ENCODE measurements around the gene CIB2.
A peak's percentile ranks its signal among the peaks of the same experiment; 100 is the strongest.

The CIB2 gene

DNA sequence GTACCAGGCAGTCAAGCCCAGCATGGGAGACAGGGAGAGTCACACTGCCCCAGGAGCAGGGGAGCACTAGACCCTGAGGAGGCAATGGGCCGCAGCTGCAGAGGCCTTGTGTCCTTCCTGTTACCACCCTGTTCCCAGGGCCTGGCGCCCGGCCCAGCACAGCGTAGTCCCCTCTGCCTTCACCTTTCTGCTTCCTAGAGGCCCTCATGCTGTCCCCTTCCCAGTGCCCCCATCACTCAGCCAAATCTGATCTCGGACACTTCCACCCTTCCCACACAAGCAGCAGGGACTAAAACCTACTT is 46.8 kb downstream of the CIB2 start:
- Histone ChIP-seq H3K4me1 (ENCODE audit: control insufficient read depth in 2 of 2, insufficient read depth in 1 of 2, low read depth in 1 of 2, low read length in 2 of 2) (peaks cover 0 to 3% of the 10 kb centered on the region in 2 donors), H3K4me2 (ENCODE audit: insufficient read depth, low read length, poor library complexity, severe bottlenecking) (no peak overlapping the region), H3K27me3 (ENCODE audit: control insufficient read depth in 3 of 3, insufficient read depth in 3 of 3, low read depth in 1 of 3, low read length in 3 of 3) (peaks cover 0 to 33% (median 2%) of the 10 kb centered on the region in 3 experiments), H3K14ac (ENCODE audit: low read length) (no peak overlapping the region), H3K4ac (ENCODE audit: low read length) (no peak overlapping the region), H2BK5ac (ENCODE audit: low read length) (no peak overlapping the region), H3K23ac (ENCODE audit: low read depth, low read length, poor library complexity) (no peak overlapping the region), H3K27ac (replicated peaks; ENCODE audit: low read length) (no peak overlapping the region), H2AFZ (ENCODE audit: low read length) (no peak overlapping the region), H3K18ac (ENCODE audit: low read length) (no peak overlapping the region), H3K79me1 (ENCODE audit: low read depth, low read length) (no peaks in the 10 kb centered on the region), H2BK120ac (ENCODE audit: low read depth, low read length) (no peak overlapping the region), H3K36me3 (replicated peaks in 1 of 2; ENCODE audit: control insufficient read depth in 2 of 2, insufficient read depth in 2 of 2, low read length in 2 of 2) (no peaks in the 10 kb centered on the region), H2BK15ac (ENCODE audit: low read length) (no peak overlapping the region), H4K91ac (ENCODE audit: low read depth, low read length, poor library complexity) (no peak overlapping the region), H3K4me3 (ENCODE audit: low read length in 2 of 2) (no peak overlapping the region), H2AK5ac (ENCODE audit: low read depth, low read length) (no peak overlapping the region), H2BK12ac (ENCODE audit: low read length) (no peak overlapping the region), H3K9ac (ENCODE audit: low read depth, low read length, poor library complexity) (no peak overlapping the region), H3K9me3 (replicated peaks in 1 of 2; ENCODE audit: control insufficient read depth in 2 of 2, insufficient read depth in 1 of 2, low read depth in 1 of 2, low read length in 2 of 2) (no peaks in the 10 kb centered on the region), H4K8ac (ENCODE audit: low read depth, low read length) (no peak overlapping the region)
- DNase-seq (ENCODE audit: low spot score): no peak
- no CpG with 5 or more reads among the region's 5 CpGs for WGBS, 2 donors (ENCODE audit: extremely low coverage in 2 of 2, insufficient read length in 2 of 2, insufficient replicate concordance in 1 of 2)

DNA sequence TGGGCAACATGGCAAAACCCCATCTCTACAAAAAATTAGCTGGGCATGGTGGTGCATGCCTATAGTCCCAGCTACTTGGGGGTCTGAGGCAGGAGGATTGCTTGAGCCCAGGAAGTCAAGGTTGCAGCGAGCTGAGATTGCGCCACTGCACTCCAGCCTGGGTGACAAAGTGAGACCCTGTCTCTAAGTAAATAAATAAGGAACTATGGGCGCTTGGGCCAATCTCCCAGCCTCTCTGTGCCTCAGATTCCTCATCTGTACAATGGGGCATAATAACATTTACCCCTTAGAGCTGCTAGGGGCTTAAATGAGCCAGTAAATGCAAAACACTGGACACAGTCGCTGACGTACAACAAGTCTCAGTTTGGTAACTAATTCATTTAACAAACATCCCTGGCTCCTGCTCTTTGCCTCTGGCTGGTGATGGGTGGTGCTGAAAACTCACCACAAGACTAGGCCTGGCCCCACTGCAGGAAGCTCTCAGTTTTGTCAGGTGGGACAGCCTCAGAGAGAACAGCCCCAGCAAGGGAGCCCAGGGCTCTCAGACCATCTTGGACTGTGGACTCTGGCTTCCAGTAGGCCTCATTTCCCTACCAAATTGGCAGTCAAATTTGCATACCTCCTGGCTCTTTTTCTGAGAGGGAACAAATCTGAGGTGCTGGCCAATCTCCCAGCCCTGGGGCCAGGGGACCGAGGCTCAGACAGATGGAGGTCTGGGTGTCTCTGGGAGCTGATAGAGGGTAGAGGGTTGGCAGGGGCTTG is 47.4 kb downstream of the CIB2 start:
- no peaks in the 10 kb centered on the region for H3K79me1 ChIP-seq (ENCODE audit: low read depth, low read length)
- H2BK5ac ChIP-seq (ENCODE audit: low read length): no peak overlapping the region
- no peak overlapping the region for H3K9ac ChIP-seq (ENCODE audit: low read depth, low read length, poor library complexity)
- no peak overlapping the region for H2BK15ac ChIP-seq (ENCODE audit: low read length)
- H2BK120ac ChIP-seq (ENCODE audit: low read depth, low read length): no peak overlapping the region
- no peak overlapping the region for H3K4me3 ChIP-seq (ENCODE audit: low read length in 2 of 2)
- no peak overlapping the region for H3K18ac ChIP-seq (ENCODE audit: low read length)
- peaks cover 0 to 38% (median 2%) of the 10 kb centered on the region in 3 experiments for H3K27me3 ChIP-seq (ENCODE audit: control insufficient read depth in 3 of 3, insufficient read depth in 3 of 3, low read depth in 1 of 3, low read length in 3 of 3)
- H3K36me3 ChIP-seq (replicated peaks in 1 of 2; ENCODE audit: control insufficient read depth in 2 of 2, insufficient read depth in 2 of 2, low read length in 2 of 2): no peaks in the 10 kb centered on the region
- no peak overlapping the region for H4K91ac ChIP-seq (ENCODE audit: low read depth, low read length, poor library complexity)
- DNase-seq (ENCODE audit: low spot score): no peak
- H2AK5ac ChIP-seq (ENCODE audit: low read depth, low read length): no peak overlapping the region
- no peak overlapping the region for H3K4me2 ChIP-seq (ENCODE audit: insufficient read depth, low read length, poor library complexity, severe bottlenecking)
- H3K4me1 ChIP-seq (ENCODE audit: control insufficient read depth in 2 of 2, insufficient read depth in 1 of 2, low read depth in 1 of 2, low read length in 2 of 2): peaks cover 0 to 3% of the 10 kb centered on the region in 2 donors
- no peak overlapping the region for H2AFZ ChIP-seq (ENCODE audit: low read length)
- H3K4ac ChIP-seq (ENCODE audit: low read length): no peak overlapping the region
- no peak overlapping the region for H4K8ac ChIP-seq (ENCODE audit: low read depth, low read length)
- H3K14ac ChIP-seq (ENCODE audit: low read length): no peak overlapping the region
- WGBS, 2 donors (ENCODE audit: extremely low coverage in 2 of 2, insufficient read length in 2 of 2, insufficient replicate concordance in 1 of 2): no CpG with 5 or more reads among the region's 6 CpGs
- H2BK12ac ChIP-seq (ENCODE audit: low read length): no peak overlapping the region
- no peaks in the 10 kb centered on the region for H3K9me3 ChIP-seq (replicated peaks in 1 of 2; ENCODE audit: control insufficient read depth in 2 of 2, insufficient read depth in 1 of 2, low read depth in 1 of 2, low read length in 2 of 2)
- H3K23ac ChIP-seq (ENCODE audit: low read depth, low read length, poor library complexity): no peak overlapping the region
- H3K27ac ChIP-seq (replicated peaks; ENCODE audit: low read length): no peak overlapping the region

DNA sequence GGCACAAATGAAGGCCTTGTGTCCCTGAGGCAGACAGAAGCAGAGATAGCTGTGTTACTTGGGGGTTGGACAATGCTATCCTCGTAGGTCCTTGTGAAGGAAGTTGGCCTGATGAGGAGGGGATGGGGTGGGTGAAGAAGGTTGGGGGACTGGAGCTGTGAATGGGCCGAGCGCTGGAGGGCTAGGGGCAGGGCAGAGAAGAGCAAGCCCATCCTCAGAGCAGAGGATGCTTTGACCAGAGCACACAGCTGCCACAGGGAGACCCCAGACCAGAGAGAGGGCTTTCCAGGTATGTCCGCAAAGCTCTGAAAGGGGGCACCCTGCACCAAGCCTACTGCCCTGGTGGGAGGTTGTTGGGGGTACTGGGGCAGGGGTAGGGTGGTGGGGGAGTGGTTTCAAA is 48.1 kb downstream of the CIB2 start:
- Histone ChIP-seq H3K4ac (ENCODE audit: low read length) (no peak overlapping the region), H3K9ac (ENCODE audit: low read depth, low read length, poor library complexity) (no peak overlapping the region), H3K9me3 (replicated peaks in 1 of 2; ENCODE audit: control insufficient read depth in 2 of 2, insufficient read depth in 1 of 2, low read depth in 1 of 2, low read length in 2 of 2) (no peaks in the 10 kb centered on the region), H4K8ac (ENCODE audit: low read depth, low read length) (no peak overlapping the region), H3K4me1 (ENCODE audit: control insufficient read depth in 2 of 2, insufficient read depth in 1 of 2, low read depth in 1 of 2, low read length in 2 of 2) (no peaks in the 10 kb centered on the region), H4K91ac (ENCODE audit: low read depth, low read length, poor library complexity) (no peak overlapping the region), H2AFZ (ENCODE audit: low read length) (no peak overlapping the region), H3K4me2 (ENCODE audit: insufficient read depth, low read length, poor library complexity, severe bottlenecking) (no peak overlapping the region), H3K36me3 (replicated peaks in 1 of 2; ENCODE audit: control insufficient read depth in 2 of 2, insufficient read depth in 2 of 2, low read length in 2 of 2) (no peaks in the 10 kb centered on the region), H3K14ac (ENCODE audit: low read length) (no peak overlapping the region), H3K18ac (ENCODE audit: low read length) (no peak overlapping the region), H3K27ac (replicated peaks; ENCODE audit: low read length) (no peak overlapping the region), H3K79me1 (ENCODE audit: low read depth, low read length) (no peaks in the 10 kb centered on the region), H3K23ac (ENCODE audit: low read depth, low read length, poor library complexity) (no peak overlapping the region), H3K27me3 (ENCODE audit: control insufficient read depth in 3 of 3, insufficient read depth in 3 of 3, low read depth in 1 of 3, low read length in 3 of 3) (peaks cover 0 to 36% (median 2%) of the 10 kb centered on the region in 3 experiments), H2BK5ac (ENCODE audit: low read length) (no peak overlapping the region), H2BK120ac (ENCODE audit: low read depth, low read length) (peak overlapping the region; percentile 83), H2BK12ac (ENCODE audit: low read length) (no peak overlapping the region), H3K4me3 (ENCODE audit: low read length in 2 of 2) (no peak overlapping the region), H2AK5ac (ENCODE audit: low read depth, low read length) (peak overlapping the region; percentile 54), H2BK15ac (ENCODE audit: low read length) (no peak overlapping the region)
- no CpG with 5 or more reads among the region's 4 CpGs for WGBS, 2 donors (ENCODE audit: extremely low coverage in 2 of 2, insufficient read length in 2 of 2, insufficient replicate concordance in 1 of 2)
- DNase-seq (ENCODE audit: low spot score): no peak

DNA sequence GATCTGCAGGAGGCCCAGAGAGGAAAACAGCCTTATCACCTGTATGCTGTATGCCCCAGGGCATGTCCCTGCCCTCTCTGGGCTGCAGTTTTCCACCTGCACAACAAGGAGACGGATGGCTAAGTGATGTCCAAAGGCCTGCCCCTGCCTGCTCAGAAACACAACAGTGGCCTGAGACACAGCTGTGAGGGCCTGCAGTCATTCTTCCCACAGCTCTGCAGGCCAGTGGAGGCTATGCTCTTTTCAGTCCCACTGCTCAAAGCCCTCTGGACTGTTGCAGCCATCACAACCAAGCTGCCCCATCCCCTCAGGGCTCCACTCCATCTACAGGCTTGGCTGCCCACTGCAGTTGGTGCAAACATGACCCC is 48.5 kb downstream of the CIB2 start:
- H3K4me2 ChIP-seq (ENCODE audit: insufficient read depth, low read length, poor library complexity, severe bottlenecking): no peak overlapping the region
- H3K18ac ChIP-seq (ENCODE audit: low read length): no peak overlapping the region
- no peak overlapping the region for H4K8ac ChIP-seq (ENCODE audit: low read depth, low read length)
- no peak overlapping the region for H3K4me3 ChIP-seq (ENCODE audit: low read length in 2 of 2)
- no peaks in the 10 kb centered on the region for H3K9me3 ChIP-seq (replicated peaks in 1 of 2; ENCODE audit: control insufficient read depth in 2 of 2, insufficient read depth in 1 of 2, low read depth in 1 of 2, low read length in 2 of 2)
- no peak overlapping the region for H2BK15ac ChIP-seq (ENCODE audit: low read length)
- no peak overlapping the region for H3K4ac ChIP-seq (ENCODE audit: low read length)
- no peaks in the 10 kb centered on the region for H3K36me3 ChIP-seq (replicated peaks in 1 of 2; ENCODE audit: control insufficient read depth in 2 of 2, insufficient read depth in 2 of 2, low read length in 2 of 2)
- no peaks in the 10 kb centered on the region for H3K79me1 ChIP-seq (ENCODE audit: low read depth, low read length)
- no peak overlapping the region for H2BK12ac ChIP-seq (ENCODE audit: low read length)
- H4K91ac ChIP-seq (ENCODE audit: low read depth, low read length, poor library complexity): no peak overlapping the region
- peak overlapping the region; percentile 83 for H2BK120ac ChIP-seq (ENCODE audit: low read depth, low read length)
- no peak overlapping the region for H3K27ac ChIP-seq (replicated peaks; ENCODE audit: low read length)
- no CpG with 5 or more reads among the region's 1 CpG for whole genome bisulfite sequencing, 2 donors (ENCODE audit: extremely low coverage in 2 of 2, insufficient read length in 2 of 2, insufficient replicate concordance in 1 of 2)
- no peak overlapping the region for H2BK5ac ChIP-seq (ENCODE audit: low read length)
- H3K14ac ChIP-seq (ENCODE audit: low read length): no peak overlapping the region
- H3K9ac ChIP-seq (ENCODE audit: low read depth, low read length, poor library complexity): no peak overlapping the region
- H2AK5ac ChIP-seq (ENCODE audit: low read depth, low read length): peak overlapping the region; percentile 54
- no peak overlapping the region for H2AFZ ChIP-seq (ENCODE audit: low read length)
- no peaks in the 10 kb centered on the region for H3K4me1 ChIP-seq (ENCODE audit: control insufficient read depth in 2 of 2, insufficient read depth in 1 of 2, low read depth in 1 of 2, low read length in 2 of 2)
- H3K27me3 ChIP-seq (ENCODE audit: control insufficient read depth in 3 of 3, insufficient read depth in 3 of 3, low read depth in 1 of 3, low read length in 3 of 3): peaks cover 0 to 37% (median 2%) of the 10 kb centered on the region in 3 experiments
- peak overlapping the region; percentile 44 for H3K23ac ChIP-seq (ENCODE audit: low read depth, low read length, poor library complexity)
- no peak for DNase-seq (ENCODE audit: low spot score)

All from neuronal stem cell (in vitro differentiated cells).